Brain microvascular endothelial cell (primary cell): ENCODE data around the gene KRT74.

ENCODE experiments used
- DNase-seq: peaks from one replicate; pipeline ENCODE4 v3.0.0-alpha.2; 2020
- H3K27ac ChIP-seq: fragments of 250-450 bp; sonication (Bioruptor Pico); 2 replicates; pipeline ENCODE4 v1.5.1; 2020; ENCODE audit warnings: mild to moderate bottlenecking, moderate library complexity
- H3K27me3 ChIP-seq: fragments of 250-450 bp; sonication (Bioruptor Pico); replicated peaks from 2 replicates; pipeline ENCODE4 v1.5.1; 2020; ENCODE audit warnings: mild to moderate bottlenecking
- H3K36me3 ChIP-seq: fragments of 250-450 bp; sonication (Bioruptor Pico); replicated peaks from 2 replicates; pipeline ENCODE4 v1.5.1; 2020; ENCODE audit warnings: mild to moderate bottlenecking
- H3K4me3 ChIP-seq: 2 replicates; pipeline ENCODE4 v1.5.1; 2011; ENCODE audit warnings: low read depth, mild to moderate bottlenecking, control low read depth, low read length, moderate library complexity
- in situ Hi-C: cut with HindIII; loops from 2 replicates; pipeline ENCODE4 v1.10.0; 2017; ENCODE audit warnings: low sequenced_read_pairs, low pct_ligation_motif_present
- TF ChIP-seq, protein P1 (sequence below): IDR thresholded peaks from 2 replicates; pipeline ENCODE4 v1.5.1; 2011; ENCODE audit warnings: low read depth, mild to moderate bottlenecking, moderate library complexity, low read length, control low read depth, inconsistent platforms; ENCODE audit errors: missing control alignments

KRT74 gene

GRCh38 chr12:52591521-52591920, 17.9 kb upstream of the KRT74 start:
- Histone ChIP-seq H3K27ac (no peak overlapping the region), H3K36me3 (no peaks in the 10 kb centered on the region), H3K4me3 (no peak overlapping the region), H3K27me3 (peaks cover 4% of the 10 kb centered on the region)
- DNase-seq, result no peak
- in situ Hi-C loops, result no loop called here
- TF ChIP-seq, protein P1, sequence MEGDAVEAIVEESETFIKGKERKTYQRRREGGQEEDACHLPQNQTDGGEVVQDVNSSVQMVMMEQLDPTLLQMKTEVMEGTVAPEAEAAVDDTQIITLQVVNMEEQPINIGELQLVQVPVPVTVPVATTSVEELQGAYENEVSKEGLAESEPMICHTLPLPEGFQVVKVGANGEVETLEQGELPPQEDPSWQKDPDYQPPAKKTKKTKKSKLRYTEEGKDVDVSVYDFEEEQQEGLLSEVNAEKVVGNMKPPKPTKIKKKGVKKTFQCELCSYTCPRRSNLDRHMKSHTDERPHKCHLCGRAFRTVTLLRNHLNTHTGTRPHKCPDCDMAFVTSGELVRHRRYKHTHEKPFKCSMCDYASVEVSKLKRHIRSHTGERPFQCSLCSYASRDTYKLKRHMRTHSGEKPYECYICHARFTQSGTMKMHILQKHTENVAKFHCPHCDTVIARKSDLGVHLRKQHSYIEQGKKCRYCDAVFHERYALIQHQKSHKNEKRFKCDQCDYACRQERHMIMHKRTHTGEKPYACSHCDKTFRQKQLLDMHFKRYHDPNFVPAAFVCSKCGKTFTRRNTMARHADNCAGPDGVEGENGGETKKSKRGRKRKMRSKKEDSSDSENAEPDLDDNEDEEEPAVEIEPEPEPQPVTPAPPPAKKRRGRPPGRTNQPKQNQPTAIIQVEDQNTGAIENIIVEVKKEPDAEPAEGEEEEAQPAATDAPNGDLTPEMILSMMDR, result no peak

DNA sequence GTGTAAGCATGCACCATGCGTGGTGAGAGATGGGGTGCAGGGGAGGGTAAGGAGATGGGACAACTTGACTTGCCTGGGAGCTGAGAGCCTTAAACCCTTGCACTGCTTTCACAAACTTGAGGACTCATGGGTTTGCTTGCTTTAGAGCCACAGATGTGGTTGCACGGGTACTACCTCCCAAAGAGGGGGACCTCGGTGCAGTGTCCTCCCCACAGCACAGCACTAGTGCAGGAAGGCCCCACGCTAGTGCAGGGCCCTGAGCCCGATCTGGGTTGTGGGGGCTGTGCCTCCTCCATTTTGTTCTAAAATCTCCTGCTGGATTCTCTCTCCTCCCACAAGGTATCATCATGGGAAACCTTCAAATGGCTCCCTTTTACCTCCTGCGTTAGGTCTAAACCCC, 16.4 kb upstream of the KRT74 start:
- no peak overlapping the region for H3K27ac ChIP-seq
- in situ Hi-C loops, result no loop called here
- peaks cover 2% of the 10 kb centered on the region for H3K27me3 ChIP-seq
- H3K4me3 ChIP-seq, result no peak overlapping the region
- H3K36me3 ChIP-seq, result no peaks in the 10 kb centered on the region
- TF ChIP-seq, protein P1, result no peak
- DNase-seq, result no peak

GRCh38 chr12:52587563-52587962, 13.9 kb upstream of the KRT74 start:
- in situ Hi-C loops, result no loop called here

GRCh38 chr12:52585946-52586345, 12.3 kb upstream of the KRT74 start:
- in situ Hi-C loops, result no loop called here
- TF ChIP-seq, protein P1, result no peak
- no peaks in the 10 kb centered on the region for H3K36me3 ChIP-seq
- H3K27me3 ChIP-seq, result no peaks in the 10 kb centered on the region
- no peak overlapping the region for H3K27ac ChIP-seq
- DNase-seq, result no peak
- H3K4me3 ChIP-seq, result no peak overlapping the region

More at GRCh38 chr12:52587563-52587962, 13.9 kb upstream of the KRT74 start:
- Histone ChIP-seq H3K4me3 (no peak overlapping the region), H3K27me3 (no peaks in the 10 kb centered on the region), H3K27ac (no peak overlapping the region), H3K36me3 (no peaks in the 10 kb centered on the region)
- no peak for DNase-seq
- TF ChIP-seq, protein P1, result peak; percentile 9

GRCh38 chr12:52585066-52585465, 11.4 kb upstream of the KRT74 start:
- Histone ChIP-seq H3K27ac (no peak overlapping the region), H3K27me3 (no peaks in the 10 kb centered on the region), H3K4me3 (no peak overlapping the region), H3K36me3 (no peaks in the 10 kb centered on the region)
- TF ChIP-seq, protein P1, result no peak
- DNase-seq, result no peak
- in situ Hi-C loops, result no loop called here

DNA sequence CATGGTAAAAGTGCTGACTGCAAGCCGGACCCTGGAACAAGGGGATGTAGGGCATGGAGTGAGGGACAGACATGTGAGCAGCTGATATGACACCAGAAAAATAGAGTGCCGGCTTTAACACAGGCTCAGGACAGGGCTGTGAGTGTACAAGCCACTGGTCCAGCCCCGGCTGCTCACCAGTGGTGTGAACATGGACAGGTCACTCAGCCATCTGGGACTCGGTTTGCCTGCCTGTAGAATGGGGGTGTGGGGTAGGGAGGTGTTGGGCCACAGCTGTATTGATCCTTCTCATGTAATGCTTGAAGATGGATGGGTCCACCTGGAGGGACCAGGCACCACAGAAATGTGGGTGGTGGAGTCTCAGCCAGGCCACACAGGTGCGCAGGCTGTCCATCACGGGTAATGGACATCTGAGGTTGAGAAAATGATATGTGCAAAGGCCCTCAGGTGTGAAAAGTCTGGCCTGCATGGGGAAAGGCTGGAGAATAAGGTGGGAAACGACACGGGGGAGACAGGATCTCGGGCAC, 10.6 kb upstream of the KRT74 start:
- H3K4me3 ChIP-seq, result no peak overlapping the region
- DNase-seq, result no peak
- no peaks in the 10 kb centered on the region for H3K36me3 ChIP-seq
- H3K27me3 ChIP-seq, result no peaks in the 10 kb centered on the region
- in situ Hi-C loops, result no loop called here
- TF ChIP-seq, protein P1, result no peak
- H3K27ac ChIP-seq, result no peak overlapping the region
